GM19438 (cell line): ENCODE measurements around the gene NEK2.
"Not testable (repeated sequence)": the region's sequence is repeated elsewhere in the genome, so short reads cannot be mapped to it uniquely, and the experiment has no call there.

Experiments used
- ATAC-seq: cut with Tn5 transposase; IDR thresholded peaks from one replicate; pipeline ENCODE4 v1.9.1; 2021; ENCODE audit warnings: low read depth; ENCODE audit not compliant: unreplicated experiment

Gene NEK2

DNA sequence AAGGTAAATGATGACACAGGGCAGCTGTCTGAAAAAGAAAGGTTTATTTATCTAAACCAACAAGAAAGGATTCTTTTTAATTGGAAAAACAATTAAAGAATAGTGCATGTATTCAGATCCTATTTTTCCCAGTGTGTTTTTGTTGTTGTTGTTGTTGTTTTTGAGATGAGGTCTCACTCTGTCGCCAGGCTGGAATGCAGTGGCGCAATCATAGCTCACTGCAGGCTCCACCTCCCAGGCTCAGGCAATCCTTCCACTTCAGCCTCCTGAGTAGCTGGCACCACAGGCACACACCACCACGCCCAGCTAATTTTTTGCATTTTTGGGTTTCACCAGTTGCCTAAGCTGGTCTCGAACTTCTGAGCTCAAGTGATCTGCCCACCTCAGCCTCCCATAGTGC is 22.1 kb downstream of the NEK2 start:
- no peak for ATAC-seq

DNA sequence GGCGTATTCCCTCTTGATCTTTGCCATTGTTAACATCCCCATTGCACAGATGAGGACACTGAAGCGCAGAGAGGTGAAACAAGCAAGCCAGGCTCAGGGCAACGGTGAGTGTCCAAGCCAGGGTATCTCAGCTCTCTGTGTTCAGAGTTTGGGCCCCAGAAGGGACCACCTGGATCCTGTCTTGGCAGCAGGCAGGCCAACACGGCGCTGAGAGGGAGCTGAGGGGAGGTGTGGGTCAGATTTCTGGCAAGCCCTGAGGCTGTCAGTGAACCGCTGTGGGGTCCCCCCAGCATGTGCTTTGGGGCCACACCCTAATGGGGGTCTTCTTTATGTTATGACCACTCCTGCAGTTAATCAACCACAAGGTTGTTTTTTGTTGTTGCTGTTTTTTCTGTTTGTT is 23.1 kb downstream of the NEK2 start:
- ATAC-seq, result no peak

DNA sequence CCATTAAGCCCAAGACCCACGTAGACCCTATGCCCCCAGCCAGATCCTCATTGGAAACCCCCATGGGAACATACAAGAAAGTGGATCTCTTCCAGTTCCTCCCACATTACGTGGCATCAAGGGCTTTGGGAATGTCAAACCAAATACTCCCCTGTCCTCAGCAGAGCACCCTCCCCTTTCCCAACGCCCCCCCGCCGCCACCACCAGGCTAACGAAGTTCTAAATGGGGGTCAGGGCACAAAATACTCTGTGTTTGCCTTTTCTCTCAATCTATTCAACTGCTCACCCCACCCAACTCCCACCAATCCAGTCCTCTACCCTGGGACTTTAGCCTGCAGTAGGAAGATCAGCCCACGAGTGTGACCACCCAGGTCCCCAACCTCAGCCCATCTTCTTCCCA is 24.5 kb downstream of the NEK2 start:
- ATAC-seq, result no peak

GRCh38 chr1:211648980-211649934 is 26.2 kb downstream of the NEK2 start:
- ATAC-seq, result no peak

DNA sequence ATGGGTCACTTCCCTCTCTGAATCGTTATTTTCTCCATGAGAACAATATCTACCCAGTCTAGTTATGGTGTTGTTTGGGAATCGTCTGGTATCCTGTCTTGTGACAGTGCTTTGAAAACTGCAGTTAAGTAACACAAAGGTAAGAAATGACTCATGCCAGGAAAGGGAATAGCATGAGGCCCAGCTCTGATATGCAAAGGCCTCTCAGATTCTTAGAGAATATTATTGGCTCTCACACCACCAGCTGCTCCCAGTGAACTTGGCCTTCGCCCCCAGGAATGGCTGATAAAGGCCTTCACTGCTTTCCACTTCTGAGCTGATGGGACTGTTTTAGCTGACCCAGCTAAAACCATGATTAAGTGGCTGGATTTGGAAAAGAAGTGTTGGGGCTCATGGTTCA is 27.1 kb downstream of the NEK2 start:
- no peak for ATAC-seq

DNA sequence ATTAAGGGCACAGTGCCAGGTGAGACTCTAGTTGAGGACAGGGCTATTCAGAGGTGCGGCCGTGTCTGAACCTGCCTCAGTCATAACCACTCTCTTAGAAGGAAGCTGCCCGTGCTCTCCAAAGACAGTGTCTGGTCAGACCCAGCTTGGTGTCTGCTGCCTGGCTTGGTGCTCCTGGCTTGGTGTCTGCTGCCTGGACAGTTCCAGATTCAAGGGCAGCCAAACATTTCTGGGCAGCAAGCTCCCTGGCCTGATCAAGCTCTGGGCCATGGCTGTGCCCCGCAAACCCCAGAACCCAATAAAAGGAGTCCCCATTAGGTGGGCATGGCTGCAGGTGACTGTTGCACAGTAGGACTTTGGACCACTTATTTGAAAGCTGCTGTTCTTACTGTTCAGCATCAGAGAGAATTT is 27.7 kb downstream of the NEK2 start:
- no peak for ATAC-seq

- ATAC-seq, result no peak
These were observed 28.9 kb downstream of the NEK2 start for GRCh38 chr1:211646566-211646965.

GRCh38 chr1:211645601-211646000 is 29.8 kb downstream of the NEK2 start:
- ATAC-seq, result not testable (repeated sequence)

DNA sequence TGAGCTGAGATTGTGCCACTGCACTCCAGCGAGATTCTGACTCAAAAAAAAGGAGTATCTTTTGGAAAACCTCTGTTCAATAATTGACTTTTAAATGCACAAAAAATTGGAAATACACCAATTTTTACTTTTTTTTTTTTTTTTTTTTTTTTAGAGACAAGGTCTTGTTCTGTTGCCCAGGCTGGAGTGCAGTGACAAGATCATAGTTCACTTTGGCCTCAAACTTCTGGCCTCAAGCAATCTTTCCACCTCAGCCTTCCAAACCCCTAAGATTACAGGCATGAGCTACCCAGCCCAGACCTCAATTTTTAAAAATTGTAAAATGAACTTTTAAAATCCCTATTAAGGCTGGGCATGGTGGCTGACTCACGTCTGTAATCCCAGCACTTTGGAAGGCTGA is 30.8 kb downstream of the NEK2 start:
- ATAC-seq, result no peak

- no peak for ATAC-seq
These were observed 31.9 kb downstream of the NEK2 start for GRCh38 chr1:211643324-211644212.

- no peak for ATAC-seq
These were observed 32.6 kb downstream of the NEK2 start for GRCh38 chr1:211642870-211643269.

DNA sequence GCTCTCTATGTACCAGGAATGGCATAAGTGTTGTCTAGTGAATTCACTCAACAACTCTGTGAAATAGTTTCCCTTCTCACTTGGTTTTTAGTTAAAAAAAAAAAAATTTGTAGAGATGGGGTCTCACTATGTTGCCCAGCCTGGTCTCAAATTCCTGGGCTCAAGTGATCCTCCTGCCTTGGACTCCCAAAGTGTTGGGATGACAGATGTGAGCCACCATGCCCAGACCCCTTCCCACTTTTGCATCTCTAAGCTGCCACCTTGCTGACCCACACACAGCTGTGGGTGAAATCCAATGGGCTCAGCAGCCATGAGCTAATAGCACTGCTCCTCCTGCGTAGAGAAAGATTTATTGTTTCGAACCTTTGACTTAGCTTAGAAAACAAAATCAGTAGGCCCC is 33.5 kb downstream of the NEK2 start:
- no peak for ATAC-seq

DNA sequence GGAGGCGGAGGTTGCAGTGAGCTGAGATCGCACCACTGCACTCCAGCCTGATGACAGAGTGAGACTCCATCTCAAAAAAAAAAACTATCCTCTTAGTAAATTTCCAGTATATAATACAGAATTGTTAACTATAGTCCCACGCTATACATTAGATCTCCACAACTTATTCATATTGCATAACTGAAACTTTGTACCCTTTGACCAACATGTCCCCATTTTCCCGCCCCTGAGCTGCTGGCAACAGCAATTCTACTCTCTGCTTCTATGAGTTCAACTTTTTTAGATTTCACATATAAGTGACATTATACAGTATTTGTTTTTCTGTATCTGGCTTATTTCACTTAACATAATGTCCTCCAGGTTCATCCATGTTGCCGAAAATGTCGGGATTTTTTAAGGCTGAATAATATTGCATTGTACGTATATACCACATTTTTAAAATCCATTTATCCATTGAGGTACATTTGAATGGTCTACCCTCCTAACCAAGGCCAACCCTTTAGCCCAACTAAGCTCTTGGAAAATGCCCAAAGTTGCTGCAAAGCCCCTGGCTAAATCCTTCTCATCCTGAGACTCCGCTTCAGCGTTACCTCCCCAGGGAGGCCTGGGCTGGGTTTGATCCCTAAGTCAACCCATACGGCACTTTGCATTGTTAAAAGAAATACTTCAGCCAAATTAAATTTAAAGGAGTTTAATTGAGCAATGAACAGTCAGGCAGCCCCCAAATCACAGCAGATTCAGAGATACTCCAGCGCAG is 34.2 kb downstream of the NEK2 start:
- ATAC-seq, result no peak

DNA sequence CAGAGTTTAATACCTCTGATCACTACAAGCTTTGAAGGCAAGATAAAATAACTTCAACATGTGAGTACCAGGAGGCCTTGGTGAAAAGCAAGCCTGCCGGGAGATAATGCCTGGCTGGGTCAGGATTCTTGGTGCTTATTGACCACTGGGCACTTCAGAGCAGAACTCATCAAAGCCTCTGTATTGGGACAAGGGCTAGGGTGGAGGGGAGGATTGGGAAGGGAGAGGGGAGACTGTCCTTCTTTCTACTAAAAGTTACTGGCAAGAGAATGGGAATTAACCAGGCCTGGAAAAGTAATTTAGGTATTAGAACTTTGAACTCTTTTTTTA is 35.2 kb downstream of the NEK2 start:
- ATAC-seq, result no peak

DNA sequence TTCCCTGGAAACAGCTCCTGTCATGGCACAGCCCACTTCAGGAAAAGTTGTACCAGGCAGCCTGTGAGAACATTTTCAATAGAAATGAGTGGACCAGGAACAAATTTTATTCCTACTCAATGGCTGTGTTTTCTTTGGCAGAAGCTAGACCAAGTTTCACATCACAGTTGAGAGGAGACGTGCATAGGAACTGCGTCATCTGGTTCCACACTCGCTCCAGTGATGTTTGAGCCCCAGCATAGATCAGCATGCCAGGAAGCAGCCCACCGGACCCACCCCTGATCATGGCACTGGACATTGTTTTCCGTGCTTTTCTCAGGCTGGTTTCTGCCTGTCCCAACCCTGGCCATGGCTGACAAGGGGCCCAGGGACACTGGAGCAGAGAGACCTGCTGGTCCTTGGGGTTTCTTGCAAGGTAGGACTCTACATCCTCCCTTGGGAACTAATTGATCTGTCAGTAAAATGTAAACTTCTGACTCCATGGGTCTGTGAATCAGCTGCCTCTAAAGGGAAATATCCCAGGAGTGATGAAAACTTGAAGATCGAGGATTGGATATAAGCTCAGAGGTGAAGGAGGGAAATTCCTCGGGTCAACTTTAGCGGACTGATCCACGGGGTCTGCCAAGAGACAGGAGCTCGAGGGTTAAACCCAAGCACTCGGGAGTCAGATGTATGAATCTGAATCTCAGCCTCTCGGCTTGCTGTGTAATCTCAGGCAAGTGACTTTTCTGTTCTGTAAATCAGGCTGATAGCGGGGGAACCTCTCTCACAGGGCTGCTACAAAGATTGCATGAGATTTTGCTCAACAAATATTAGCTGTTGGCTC is 35.7 kb downstream of the NEK2 start:
- ATAC-seq, result no peak

- no peak for ATAC-seq
These were observed 36.7 kb downstream of the NEK2 start for GRCh38 chr1:211638689-211639101.

DNA sequence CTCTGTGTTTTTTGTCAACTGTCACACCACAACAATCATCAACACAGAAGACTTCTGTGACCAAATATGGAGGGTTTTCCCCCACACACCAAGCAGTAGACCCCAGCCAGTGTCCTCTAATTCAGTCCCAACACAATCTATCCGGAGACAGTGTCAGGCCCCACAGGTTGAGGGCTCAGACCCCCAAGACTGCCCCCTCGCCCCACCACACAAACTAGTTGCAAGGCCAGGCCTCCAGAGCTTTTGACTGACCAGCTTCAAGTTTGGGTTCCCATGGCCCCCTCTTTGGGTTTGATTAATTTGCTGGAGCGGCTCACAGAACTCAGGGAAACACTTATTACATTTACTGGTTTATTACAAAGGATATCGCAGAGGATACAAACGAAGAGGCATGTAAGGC is 37.2 kb downstream of the NEK2 start:
- ATAC-seq, result no peak

GRCh38 chr1:211637066-211637465 is 38.4 kb downstream of the NEK2 start:
- no peak for ATAC-seq

DNA sequence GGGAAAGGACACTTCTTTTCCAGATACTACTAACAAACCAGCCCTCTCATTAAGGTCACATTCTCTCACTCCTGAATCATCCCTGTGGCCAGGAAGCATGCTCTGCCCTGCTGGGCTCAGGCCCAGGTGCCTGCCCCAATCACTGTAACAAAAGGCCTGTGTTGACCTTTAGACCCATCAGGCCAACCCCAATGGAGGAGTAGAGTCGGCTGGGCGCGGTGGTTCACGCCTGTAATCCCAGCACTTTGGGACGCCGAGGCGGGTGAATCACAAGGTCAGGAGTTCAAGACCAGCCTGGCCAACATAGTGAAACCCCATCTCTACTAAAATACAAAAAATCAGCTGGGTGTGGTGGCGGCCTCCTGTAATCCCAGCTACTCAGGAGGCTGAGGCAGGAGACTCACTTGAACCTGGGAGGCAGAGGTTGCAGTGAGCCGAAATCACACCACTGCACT is 38.8 kb downstream of the NEK2 start:
- not testable (repeated sequence) for ATAC-seq
